Activated CD8-positive, alpha-beta memory T cell treated with anti-CD3 and anti-CD28 coated beads, Interleukin-2, amount 50 U/mL, for 1 hour (primary cell): ENCODE results near the gene SLC19A1.

Experiments
- DNase-seq: peaks from one replicate; pipeline ENCODE4 v3.0.0-alpha.2; 2020; ENCODE audit errors: extremely low read depth

SLC19A1 gene

DNA sequence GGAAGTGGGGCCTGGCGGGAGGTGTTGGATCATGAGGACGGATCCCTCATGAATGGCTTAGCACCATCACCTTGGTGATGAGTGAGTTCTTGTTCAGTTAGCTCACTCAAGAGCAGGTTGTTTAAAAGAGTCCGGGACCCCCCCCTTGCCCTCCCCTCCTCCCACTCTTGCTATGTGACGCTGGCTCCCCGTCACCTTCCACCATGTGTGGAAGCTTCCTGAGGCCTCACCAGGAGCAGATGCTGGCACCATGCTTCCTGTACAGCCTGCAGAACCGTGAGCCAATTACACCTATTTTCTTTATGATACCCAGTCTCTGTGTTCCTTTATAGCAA, 3.0 kb upstream of the SLC19A1 start:
- DNase-seq, result no peak

DNA sequence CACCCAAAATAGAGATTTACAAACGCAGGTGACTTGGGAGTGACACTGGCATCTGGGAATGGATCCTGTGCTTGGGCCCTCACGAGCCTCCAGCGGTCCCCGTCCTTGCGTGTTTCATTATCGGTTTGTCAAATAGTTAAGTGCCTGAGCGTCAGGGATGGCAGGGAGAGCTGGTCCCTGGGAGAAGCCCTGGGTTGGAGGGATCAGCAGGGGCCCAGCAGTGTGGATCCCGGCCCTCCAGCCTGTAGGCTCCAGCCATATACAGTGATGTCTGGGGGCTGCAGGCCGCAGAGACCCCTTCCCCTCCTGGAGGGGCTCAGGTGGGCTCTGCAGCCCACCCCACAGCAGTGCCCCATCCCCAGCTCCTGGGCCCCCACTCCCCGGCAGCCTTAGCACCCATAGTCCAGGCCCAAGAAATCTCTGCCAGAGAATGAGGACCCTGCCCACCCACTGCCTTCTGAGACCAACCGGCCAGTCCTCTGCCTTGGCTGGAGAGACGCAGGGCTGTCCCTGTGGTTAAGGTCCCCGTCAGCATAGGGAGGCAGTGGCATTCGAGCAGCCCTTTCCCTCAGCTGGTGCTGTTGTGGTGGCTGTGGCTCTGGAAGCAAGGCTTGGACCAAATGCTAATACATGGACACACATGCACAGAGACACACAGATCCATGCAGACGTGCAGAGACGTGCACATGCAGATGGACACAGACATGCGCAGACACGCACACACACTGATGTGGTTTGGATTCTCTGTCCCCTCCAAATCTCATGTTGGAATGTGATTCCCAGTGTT, 2.4 kb upstream of the SLC19A1 start:
- DNase-seq, result no peak

DNA sequence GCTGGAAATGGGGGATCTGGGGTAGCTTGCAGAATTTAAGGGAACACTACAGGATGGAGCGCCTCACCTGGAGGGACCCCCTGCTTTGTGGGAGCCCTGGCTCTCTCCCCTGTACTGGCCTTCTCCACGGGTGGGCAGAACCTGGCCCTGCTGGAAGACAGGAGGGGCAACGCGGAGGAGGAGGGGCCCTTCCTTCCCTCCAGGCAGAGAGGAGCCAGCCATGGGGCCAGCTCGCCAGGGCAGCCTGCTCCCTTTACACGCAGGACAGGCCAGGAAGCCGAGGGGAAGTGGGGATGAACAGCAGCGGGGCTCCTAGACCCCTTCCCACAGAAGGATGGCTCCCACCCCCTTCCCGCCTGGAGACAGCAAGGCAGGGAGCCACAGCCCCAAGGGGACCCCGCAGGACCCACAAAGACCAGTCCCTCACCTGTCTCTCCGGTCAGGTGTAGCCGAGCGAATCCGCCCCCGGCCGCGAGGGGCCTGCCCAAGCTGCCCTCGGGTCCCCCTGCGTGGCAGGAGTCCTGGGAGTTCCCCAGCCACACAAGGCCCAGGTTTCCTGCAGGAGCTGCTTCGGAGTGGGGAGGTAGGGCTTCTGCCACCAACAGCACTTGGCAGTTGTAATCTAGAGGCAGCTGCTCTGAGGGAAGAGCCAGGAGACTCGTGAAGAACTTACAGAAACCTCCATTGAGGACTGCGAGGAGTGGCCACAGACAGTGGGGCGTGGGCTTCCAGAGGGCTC, 1.6 kb upstream of the SLC19A1 start:
- DNase-seq, result no peak

DNA sequence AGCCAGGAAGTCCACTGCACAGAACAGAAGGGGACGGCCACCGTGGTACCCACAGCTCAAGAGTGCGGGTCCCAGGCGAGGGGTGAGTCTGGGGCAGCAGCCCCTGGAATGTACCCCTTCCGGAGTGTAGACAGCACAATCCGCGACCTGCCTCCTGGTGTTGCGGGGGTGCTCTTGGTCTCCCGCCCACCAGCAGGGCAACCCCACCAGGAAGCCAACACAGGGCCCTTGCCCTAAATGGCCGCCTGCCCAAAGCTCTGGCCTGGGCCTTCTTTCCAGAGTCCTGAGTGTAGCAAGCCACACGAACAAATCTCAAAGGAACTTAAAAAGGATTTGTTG, 1.1 kb upstream of the SLC19A1 start:
- no peak for DNase-seq

DNA sequence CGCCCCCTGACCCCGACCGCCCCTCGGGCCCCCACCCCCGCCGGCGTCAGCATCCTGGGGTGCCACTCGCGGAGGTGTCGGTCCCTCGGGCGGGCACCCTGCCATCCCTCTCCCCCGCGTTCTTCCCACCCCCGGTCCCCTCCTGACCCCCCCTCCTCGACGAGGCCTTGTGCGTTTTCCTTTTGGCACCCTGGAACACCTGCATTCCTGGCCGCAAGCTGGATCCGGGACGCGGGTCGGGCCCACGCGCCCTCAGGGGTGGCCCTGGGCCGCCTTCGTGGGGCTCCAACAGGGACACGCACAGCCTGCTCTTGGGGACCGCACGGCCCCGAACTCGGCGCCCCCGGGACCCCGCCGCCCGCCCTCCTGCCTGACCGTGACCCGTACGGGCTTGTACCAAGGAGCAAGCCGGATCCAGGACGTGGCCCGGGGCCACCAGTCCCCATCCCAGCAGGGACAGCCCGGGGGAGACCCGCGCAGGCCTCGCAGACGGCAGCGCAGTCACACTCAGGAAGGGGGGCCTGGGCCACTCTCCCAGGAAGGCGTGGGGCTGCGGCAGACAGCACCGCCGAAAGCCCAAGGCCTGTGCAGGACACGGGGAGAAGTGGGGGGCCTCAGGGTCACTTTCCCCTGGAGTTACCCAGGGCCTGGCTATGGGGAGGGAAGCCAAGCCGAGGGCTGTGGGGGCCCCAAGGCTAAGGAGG, 579 bp upstream of the SLC19A1 start:
- no peak for DNase-seq

DNA sequence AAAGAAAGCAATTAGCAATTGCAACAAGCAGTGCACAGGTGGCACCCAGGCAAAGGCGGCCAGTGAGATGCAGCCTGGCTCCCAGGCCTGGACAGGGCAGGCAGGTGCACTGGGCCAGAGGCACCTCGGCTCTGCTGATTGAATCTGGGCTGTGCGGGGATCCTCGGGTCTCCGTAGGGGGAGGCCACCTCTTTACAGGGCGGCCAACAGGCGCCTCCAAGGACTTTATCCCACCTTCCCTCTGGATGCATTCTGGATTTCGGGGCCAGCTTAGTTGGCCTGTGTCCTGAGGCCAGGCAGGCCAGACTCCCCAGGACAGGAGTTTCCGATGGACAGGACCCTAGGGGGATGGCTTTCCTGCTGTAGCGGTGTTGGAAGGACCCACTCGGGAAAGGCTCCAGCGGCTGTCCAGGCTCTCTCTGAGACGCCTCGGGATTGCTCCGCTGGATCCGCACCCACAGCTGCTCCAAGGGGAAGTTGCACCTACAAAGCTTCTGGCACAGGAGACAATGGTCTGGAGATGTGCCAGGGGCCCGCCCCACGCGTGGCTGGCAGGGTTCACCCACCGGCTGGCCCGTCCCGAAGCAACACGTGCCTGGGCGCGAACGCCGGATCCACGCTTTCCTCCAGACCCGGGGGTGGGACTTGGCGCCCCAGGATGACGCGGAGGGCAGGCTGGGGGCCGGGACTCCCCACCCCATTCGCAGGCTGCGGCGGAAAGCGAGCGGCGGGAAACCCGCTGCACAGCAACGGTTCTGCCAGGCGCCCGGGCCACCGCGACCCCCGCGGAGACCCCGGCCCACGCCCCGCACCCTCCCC, 810 bp downstream of the SLC19A1 start:
- no peak for DNase-seq

DNA sequence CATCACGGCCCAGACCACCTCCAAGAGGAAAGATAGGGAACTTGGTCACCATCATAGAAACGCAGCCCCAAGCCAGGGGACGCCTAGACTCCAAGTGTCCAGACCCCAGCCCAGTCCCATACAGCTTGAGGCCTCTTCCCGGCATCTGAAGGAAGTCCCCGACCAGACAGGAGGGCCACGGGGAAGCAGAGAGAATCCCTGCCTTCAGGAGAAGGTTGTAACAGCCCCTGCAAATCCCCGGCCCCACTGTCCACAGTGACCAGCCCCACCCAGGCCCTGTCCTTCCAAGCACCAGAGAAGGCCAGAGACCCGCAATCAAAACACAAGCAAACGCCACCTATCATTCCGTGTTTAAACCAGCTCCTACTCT, 1.7 kb downstream of the SLC19A1 start:
- DNase-seq, result no peak

DNA sequence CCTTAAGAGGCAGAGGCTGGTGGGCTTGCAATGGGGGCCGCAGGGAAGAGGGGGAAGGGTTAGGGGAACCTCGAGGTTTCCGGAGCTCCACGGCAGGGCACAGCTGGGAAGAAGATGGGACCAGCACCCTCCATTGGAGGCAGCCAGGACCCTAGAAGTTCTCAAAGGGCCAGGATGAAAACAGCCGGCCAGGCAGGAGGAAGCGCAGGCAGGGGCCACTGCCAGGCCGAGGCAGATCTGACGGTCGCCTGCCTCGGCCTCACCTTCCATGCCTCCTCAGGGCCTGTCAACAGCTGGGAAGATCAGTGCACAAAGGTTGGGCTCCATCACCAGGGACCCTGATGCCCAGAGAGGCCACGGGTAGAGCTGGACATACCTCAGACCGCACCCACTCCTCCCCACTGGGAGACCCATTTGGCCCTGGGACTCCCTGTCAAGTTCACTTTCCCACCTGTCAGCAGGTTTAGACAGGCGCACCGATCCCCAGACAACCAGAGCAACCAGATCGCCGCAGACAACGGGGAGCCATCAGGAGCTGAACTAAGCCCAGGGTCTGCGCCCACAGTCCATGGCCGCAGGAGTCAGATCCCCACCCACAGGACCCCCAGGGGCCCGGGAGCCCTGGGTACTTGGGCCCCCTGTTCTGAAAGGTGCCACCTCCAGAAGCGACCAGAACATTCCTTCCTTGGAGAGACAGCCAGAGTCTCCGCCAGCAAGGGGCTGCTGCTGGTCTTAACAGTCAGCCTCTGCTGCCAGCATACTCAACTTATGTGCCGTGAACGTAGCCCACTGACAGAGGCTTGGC, 2.2 kb downstream of the SLC19A1 start:
- no peak for DNase-seq

DNA sequence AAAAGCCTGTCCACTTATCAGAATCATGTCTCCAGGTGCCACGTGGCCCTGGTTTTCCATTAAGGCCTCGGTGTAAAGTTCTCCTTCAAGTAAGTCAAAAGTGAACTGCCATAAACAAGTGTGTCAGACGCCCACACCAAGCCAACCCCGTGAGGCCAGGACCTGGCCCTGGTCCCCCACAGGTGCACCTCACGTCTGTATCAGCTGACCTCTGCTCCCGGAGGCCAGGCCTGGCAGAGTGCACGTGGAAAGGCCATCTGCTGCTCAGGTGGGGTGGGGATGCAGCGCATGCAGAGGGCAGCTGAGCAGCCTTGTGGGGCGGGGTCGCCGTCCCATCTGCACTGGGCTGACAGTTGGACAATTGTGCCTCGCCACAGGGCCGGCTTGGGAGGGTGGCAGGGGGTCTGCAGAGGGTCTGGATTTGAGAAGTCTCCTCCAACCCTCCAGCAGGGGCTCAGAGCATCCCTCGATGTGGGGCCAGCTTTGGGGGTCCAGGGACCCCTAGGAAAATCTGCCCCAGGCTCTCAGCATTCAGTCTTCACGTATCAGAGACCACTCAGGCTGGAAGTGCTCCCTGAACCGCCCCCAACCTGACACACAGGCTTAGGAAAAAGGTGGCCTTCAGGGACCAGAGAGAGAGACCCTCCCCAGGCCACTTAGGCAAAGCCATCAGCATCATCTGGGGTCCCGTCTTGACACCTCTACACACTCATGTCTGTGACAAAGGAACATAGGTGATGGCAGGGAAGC, 3.0 kb downstream of the SLC19A1 start:
- no peak for DNase-seq

DNA sequence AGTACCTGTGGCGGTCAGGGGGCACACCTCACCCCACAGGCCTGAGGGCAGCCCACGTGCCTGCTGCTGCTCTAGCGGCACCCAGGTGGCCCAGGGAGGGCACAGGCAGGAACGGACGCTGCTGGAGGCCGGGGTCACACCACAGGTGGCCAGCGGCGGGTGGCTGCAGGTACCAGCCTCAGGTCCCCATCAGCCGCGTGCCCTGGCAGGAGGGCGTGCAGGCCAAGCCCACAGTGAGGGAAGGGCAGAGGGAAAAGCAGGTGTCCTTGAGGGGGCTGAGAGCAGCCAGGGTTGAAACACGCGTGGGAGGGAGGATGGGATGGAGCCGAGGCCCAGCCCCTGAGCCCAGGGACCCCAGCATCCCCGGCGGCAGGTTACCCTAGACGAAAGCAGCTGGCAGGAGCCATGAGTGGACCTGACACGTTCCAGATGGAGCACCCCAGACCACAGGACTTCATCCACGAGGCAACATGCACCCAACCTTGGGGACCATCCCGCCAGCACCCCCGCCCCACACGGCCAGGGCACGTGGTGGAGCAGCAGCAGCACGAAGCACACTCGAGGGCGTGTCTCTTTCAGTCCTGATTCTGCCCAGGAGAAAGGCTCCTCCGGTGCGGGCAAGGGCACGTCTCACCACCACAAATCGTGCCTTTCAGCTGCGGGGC, 3.7 kb downstream of the SLC19A1 start:
- no peak for DNase-seq

DNA sequence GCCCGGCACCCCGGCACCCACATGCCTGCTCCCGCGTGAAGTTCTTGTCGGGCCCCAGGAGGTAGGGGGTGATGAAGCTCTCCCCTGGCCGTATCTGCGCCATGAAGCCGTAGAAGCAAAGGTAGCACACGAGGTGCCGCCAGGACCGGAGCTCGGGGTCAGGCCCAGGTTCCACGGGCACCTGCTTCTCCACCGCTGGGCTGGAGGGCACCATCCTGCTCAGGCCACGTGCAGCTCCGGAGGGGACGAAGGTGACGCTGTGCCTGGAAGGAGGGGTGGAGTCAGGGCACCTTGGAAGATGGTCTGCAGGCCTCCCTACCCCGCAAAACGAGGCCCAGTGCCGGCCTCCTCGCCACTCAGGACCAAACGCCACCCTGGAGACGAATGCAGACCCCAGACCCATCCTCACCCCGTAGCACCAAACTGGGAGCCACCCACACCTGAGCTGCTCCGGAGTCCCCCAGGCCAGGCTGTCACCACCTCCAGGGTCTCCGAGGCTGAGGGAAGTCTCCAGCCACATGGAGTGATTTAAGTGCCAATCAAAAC, 4.4 kb downstream of the SLC19A1 start:
- DNase-seq, result no peak

DNA sequence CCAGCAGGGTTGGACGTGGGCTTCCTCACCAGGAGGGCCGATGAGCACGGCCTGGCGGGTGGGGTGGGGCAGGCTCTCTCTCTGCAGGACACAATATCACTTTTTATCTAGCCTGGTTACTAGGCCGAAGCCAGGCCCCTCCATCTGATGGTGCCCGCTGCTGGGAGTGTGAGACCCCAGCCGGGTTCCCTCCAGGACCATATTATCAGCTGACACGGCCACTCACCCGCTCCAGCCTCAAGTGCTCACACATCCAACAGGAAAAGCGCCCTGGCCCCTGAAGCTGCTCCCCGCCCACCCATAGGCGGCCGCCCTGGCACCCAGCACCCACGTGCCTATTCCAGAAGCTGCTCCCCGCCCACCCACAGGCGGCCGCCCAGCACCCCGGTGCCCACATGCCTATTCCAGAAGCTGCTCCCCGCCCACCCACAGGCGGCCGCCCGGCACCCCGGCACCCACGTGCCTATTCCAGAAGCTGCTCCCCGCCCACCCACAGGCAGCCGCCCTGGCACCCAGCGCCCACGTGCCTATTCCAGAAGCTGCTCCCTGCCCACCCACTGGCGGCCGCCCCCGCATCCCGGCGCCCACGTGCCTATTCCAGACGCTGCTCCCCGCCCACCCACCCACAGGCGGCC, 5.0 kb downstream of the SLC19A1 start:
- DNase-seq, result no peak

DNA sequence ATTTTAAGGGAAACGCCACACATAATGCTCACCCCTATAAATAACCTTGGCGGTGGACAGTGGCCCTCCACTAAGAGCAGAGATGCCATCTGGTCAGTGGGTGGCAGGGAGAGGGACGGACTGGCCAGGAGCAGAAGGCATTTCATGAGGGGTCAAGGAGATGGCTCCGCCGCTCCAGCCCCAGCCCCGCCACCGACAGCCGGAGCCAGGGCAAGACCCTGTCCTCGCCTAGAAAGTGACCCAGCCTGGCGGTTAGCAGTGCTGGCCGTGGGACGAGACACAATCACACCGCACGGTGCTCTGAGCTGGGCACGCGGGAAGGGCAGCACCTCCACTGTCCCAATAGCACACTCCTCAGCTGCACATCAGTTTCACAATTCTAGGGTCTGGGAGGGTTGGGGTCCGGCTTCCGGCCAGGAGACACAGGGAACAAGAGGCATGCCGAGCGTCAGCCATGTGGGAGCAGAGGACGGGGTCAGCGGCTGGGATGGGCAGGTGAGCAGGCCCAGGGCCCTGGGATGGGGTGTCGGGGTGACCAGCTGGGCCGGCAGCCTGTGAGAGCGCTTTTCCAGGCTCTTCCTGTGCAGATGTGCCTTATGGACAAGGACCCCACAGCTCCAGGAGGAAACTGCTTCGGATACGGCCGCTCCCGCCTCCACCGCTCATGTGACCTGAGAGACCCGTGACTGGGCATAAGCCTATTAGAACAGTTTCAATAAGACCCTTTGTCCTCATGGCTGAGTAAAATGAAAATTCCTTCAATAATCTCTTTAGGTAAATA, 5.7 kb downstream of the SLC19A1 start:
- DNase-seq, result no peak

DNA sequence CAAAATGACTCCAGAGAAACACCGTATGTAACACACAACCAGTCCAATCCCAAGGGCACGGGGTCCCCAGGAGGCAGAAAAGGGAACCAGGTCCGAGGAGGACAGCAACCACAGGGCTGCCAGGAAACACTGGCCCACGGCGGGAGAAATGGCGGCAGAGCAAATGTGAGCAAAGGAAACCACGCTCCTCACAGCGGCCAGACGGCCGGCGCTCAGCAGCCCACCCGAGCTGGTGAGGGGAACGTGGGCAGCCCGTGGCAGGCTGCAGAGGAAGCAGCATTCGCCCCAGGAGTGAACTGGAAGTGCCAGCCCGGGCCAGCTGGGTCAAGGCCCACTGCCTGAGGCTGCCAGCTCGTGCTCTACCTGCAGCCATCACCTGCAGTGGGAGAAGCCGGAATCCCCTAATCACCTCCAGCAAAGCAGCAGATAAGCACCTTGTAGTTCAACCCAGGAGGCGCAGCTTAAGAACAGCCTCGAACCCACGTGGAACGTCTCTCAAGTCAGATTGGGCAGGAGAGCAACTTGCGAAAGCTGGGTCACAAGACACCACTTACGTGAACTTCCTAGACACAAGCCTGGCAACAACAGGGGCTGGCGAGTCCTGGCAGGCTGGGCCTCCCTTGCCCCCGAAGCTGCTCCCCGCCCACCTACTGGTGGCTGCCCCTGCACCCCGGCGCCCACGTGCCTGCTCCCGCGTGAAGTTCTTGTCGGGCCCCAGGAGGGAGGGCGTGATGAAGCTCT, 6.7 kb downstream of the SLC19A1 start:
- DNase-seq, result no peak

DNA sequence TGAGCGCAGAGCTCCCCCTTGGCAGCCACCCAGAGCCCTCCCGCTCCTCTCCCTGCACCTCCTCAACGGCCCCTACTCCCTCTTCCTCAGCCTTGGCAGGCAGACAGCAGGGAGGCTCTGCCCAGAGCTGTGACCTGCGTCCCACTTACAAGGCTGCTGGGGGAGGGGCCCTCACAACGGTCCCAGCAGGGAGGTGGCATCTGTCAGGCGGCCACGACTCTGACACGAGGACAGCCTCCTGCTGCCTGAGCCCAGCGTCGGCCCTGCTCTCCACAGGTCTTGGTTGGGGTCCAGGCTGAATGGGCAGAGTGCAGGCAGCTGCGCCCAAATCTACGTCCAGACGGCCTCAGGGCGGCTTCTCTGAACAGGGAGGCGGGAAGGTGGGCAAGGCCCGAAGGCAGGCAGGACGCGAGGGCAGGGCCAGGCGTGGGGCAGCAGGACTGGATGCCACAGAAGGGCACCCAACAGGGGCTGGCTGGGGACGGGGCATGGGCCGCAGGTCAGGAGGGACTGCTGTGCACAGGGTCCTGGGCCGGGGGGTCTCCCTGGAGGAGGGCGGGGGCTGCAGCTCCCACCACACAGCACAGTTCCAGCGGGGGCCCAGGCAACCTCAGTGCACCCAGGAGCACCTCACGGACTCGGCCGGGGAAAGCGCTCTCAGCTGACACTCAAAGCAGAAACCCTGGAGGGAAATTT, 7.5 kb downstream of the SLC19A1 start:
- no peak for DNase-seq

DNA sequence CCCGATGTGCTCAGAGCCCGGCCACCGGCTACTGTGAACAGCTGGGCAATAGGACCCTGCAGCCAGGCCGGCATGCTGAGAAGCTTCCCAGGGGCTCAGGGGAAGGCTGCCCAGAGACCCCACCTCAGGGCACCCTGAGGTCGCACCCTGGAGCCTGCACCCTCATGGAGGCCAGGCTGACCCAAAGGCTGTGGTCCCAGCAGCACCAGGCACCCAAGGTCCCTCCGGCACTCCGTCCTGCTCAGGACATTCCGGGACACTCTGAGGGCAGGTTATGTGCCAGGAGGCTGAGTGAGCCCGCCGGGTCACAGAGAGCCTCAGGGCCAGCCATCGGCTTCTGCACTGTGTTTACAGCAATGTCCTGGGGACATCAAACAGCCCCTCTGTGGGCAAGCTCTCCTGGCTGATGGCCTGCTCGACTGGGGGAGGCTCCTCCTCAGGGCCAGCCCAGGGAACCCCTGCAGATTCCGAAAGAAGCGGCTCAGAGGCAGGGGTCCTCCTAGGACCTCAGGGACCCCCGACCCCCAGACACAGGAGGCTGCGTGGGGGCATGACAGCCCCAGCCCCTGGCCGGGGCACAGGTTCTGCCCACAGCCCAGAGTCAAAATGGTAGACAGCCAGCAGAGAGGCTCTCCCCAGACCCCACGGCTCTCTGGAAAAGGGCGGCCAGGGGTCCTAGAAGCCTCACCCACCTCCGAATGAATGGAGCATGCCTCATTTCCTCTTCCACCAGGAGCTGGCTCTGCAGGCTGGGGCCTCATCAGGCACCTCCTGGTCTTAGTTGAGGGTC, 8.2 kb downstream of the SLC19A1 start:
- no peak for DNase-seq
